HG02981 (cell line): ENCODE measurements around the gene TTLL4.

ENCODE experiments used
- ATAC-seq: cut with Tn5 transposase; IDR thresholded peaks from one replicate; pipeline ENCODE4 v1.9.1; 2021; ENCODE audit warnings: mild to moderate bottlenecking, moderate library complexity; ENCODE audit not compliant: unreplicated experiment

TTLL4 gene

GRCh38 chr2:218716070-218716469 is 5.4 kb downstream of the TTLL4 start:
- no peak for ATAC-seq

- ATAC-seq = no peak
Measured at GRCh38 chr2:218717262-218717661, 6.6 kb downstream of the TTLL4 start.

- no peak for ATAC-seq
Measured at GRCh38 chr2:218718058-218718457, 7.4 kb downstream of the TTLL4 start.

- no peak for ATAC-seq
Measured at GRCh38 chr2:218719457-218719856, 8.8 kb downstream of the TTLL4 start.

- no peak for ATAC-seq
Measured at GRCh38 chr2:218720048-218721041, 9.7 kb downstream of the TTLL4 start.

GRCh38 chr2:218721488-218721887 is 10.9 kb downstream of the TTLL4 start:
- ATAC-seq = no peak

GRCh38 chr2:218721934-218722333 is 11.3 kb downstream of the TTLL4 start:
- ATAC-seq = no peak

GRCh38 chr2:218722419-218722818 is 11.8 kb downstream of the TTLL4 start:
- ATAC-seq = no peak

- no peak for ATAC-seq
Measured at GRCh38 chr2:218722876-218723785, 12.5 kb downstream of the TTLL4 start.

- no peak for ATAC-seq
Measured at GRCh38 chr2:218726004-218726574, 15.5 kb downstream of the TTLL4 start.

- ATAC-seq = no peak
Measured at GRCh38 chr2:218727502-218728165, 17.0 kb downstream of the TTLL4 start.

- ATAC-seq = no peak
Measured at GRCh38 chr2:218729640-218730039, 19.0 kb downstream of the TTLL4 start.

GRCh38 chr2:218732052-218732760 is 21.6 kb downstream of the TTLL4 start:
- ATAC-seq = no peak

- ATAC-seq = no peak
Measured at GRCh38 chr2:218732761-218733158, 22.1 kb downstream of the TTLL4 start.

GRCh38 chr2:218733171-218734021 is 22.8 kb downstream of the TTLL4 start:
- ATAC-seq = no peak

GRCh38 chr2:218734190-218734975 is 23.7 kb downstream of the TTLL4 start:
- no peak for ATAC-seq

- ATAC-seq = no peak
Measured at GRCh38 chr2:218736531-218736930, 25.9 kb downstream of the TTLL4 start.

GRCh38 chr2:218743068-218743467 is 32.4 kb downstream of the TTLL4 start:
- ATAC-seq = no peak
